Loucy (cell line): ENCODE results near the gene RAB7A.

ENCODE experiments used
- H2AFZ ChIP-seq: fragments of 200-600 bp; sonication (generic); 2 replicates; pipeline ENCODE4 v1.6.0; 2016; ENCODE audit warnings: antibody characterized with exemption, mild to moderate bottlenecking, low read length, moderate library complexity
- H3F3A ChIP-seq: fragments of 200-600 bp; 2 replicates; pipeline ENCODE4 v1.6.0; 2016; ENCODE audit warnings: antibody characterized with exemption, low read depth, mild to moderate bottlenecking
- H3K27me3 ChIP-seq: fragments of 200-600 bp; sonication (generic); 2 replicates; pipeline ENCODE4 v1.6.1; 2014; ENCODE audit warnings: low read length, mild to moderate bottlenecking; ENCODE audit not compliant: insufficient read depth, poor library complexity, severe bottlenecking
- H3K36me3 ChIP-seq: fragments of 200-600 bp; sonication (generic); 2 replicates; pipeline ENCODE4 v1.6.1; 2016; ENCODE audit warnings: low read length; ENCODE audit not compliant: insufficient read depth
- H3K4me1 ChIP-seq: fragments of 200-600 bp; sonication (generic); 2 replicates; pipeline ENCODE4 v1.5.1; 2014; ENCODE audit warnings: low read length, mild to moderate bottlenecking; ENCODE audit not compliant: insufficient read depth, poor library complexity, severe bottlenecking
- H3K4me2 ChIP-seq: fragments of 200-600 bp; sonication (generic); 2 replicates; pipeline ENCODE4 v1.6.0; 2014; ENCODE audit warnings: antibody characterized with exemption, low read length, low read depth, mild to moderate bottlenecking; ENCODE audit not compliant: poor library complexity, severe bottlenecking
- H3K4me3 ChIP-seq: fragments of 200-600 bp; sonication (generic); 2 replicates; pipeline ENCODE4 v1.5.1; 2014; ENCODE audit warnings: low read length, mild to moderate bottlenecking, mixed read lengths; ENCODE audit not compliant: poor library complexity, severe bottlenecking
- H3K79me2 ChIP-seq: fragments of 200-600 bp; sonication (generic); 2 replicates; pipeline ENCODE4 v1.6.1; 2014; ENCODE audit warnings: low read length; ENCODE audit not compliant: insufficient read depth
- H3K9ac ChIP-seq: fragments of 200-600 bp; sonication (generic); 2 replicates; pipeline ENCODE4 v1.6.0; 2014; ENCODE audit warnings: mild to moderate bottlenecking, low read depth, low read length, moderate library complexity; ENCODE audit not compliant: poor library complexity, severe bottlenecking
- H3K9me2 ChIP-seq: fragments of 200-600 bp; sonication (generic); replicated peaks from 2 replicates; pipeline ENCODE4 v1.6.1; 2016; ENCODE audit warnings: low read depth, low read length, mixed read lengths
- H3K9me3 ChIP-seq: fragments of 200-600 bp; sonication (generic); 2 replicates; pipeline ENCODE4 v1.6.1; 2014; ENCODE audit warnings: mild to moderate bottlenecking, antibody characterized with exemption, low read length, low read depth; ENCODE audit not compliant: insufficient read depth
- H4K20me1 ChIP-seq: fragments of 200-600 bp; sonication (generic); 2 replicates; pipeline ENCODE4 v1.6.0; 2014; ENCODE audit warnings: antibody characterized with exemption, low read length, mild to moderate bottlenecking; ENCODE audit not compliant: insufficient read depth, poor library complexity, severe bottlenecking
- CTCF ChIP-seq: fragments of 200-600 bp; sonication (generic); conservative IDR thresholded peaks from 2 replicates; pipeline ENCODE4 v1.5.1; 2014; ENCODE audit warnings: mild to moderate bottlenecking, antibody characterized with exemption, low read length
- EZH2phosphoT487 ChIP-seq: fragments of 200-600 bp; IDR thresholded peaks from 2 replicates; pipeline ENCODE4 v1.6.1; 2018; ENCODE audit warnings: antibody characterized with exemption, mild to moderate bottlenecking, moderate library complexity, borderline replicate concordance

Gene RAB7A

DNA sequence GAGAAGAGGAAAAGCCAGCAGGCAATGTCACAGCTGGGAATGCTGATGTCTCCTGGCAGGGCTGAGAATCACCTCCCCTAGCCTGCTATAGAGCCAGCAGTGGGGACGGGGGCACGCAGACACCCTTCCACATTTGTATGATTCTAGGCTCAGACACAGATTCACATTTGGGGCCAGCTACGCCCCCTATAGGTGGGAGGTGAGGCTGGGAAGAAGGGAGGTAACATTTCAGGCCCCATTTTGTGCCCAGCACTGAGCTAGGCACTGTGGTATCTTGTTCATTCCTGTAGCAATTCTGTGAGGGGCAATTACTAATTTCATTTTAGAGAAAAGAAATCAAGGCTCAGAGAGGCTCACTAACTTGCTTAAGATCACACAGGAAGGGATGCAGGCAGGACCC, 137.6 kb downstream of the RAB7A start:
- peak; percentile 61 for TF ChIP-seq CTCF
- no peak for TF ChIP-seq EZH2phosphoT487
- Histone ChIP-seq H3K9me3 (peaks cover 19% of the 10 kb centered on the region), H3K9me2 (no peaks in the 10 kb centered on the region), H3K36me3 (no peaks in the 10 kb centered on the region), H3F3A (no peaks in the 10 kb centered on the region), H3K27me3 (no peaks in the 10 kb centered on the region), H3K9ac (no peak overlapping the region), H3K4me1 (no peaks in the 10 kb centered on the region), H3K4me3 (no peak overlapping the region), H2AFZ (no peak overlapping the region), H3K79me2 (no peaks in the 10 kb centered on the region), H3K4me2 (no peak overlapping the region), H4K20me1 (no peaks in the 10 kb centered on the region)
